SW 1271 (cell line): Measurements from ENCODE around the gene ST8SIA1.
A peak's percentile ranks its signal among the peaks of the same experiment; 100 is the strongest.

Experiments
- DNase-seq, 2 experiments: peaks; one replicate each; lab custom pipeline; 2025; lab: John Stamatoyannopoulos, UW

ST8SIA1 gene

DNA sequence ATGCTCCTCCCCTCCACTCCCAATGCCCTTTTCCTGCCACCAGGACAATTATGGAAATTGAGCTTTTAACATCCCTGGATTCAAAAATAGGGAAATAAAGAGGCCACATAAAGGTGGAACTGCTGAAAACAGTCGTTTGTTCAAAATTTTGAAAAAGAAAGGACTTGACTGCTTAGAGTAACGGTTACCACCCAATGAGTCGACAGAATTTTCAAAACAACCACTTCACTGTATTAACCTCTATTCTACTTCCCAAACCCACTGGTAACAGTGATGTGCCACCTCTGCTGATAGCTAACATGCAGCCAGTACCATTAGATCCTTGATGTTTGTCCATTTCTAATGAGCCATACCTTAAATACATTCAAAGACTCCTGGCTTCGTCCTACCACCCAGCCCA lies 4.9 kb downstream of the ST8SIA1 start:
- no peak for DNase-seq

DNA sequence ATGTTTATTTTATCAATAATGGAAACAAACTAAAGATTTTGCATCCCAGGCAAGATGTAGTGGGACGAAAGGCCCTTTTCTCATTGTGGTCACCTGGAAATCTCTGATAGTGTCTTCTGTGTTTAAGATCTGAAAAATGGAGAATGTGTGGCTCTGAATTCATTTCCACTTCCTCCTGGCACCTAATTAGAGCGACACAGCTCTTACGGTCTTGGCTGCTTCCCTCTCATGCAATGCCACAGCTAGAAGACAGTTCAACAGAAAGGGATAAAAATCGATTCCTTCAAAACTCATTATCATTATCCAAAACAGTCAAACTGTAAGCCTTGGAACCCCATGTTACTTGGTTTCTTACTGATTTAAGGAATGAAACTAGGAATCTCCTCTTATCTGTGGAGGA lies 9.3 kb downstream of the ST8SIA1 start:
- no peak for DNase-seq

GRCh38 chr12:22322091-22322490 lies 12.4 kb downstream of the ST8SIA1 start:
- DNase-seq = no peak

DNA sequence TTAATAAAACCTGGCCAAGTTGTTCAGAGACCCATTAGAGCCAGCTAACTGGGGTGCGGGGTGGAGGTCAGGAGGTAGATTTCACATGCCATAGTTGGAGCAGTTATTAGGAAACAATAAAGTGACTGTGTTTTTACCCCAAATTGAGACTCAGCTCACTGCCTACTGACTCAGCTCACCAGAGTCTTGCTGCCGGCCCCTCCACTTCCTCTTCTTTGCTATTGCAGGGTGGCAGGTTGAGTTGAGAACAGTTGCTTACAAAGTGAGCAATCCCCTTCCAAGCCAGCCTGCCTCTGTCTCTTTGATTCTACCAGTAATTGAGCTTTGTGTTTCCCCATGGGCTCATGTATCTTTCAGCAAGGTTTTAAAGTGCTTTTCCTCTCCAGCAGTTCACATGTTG lies 12.9 kb downstream of the ST8SIA1 start:
- no peak for DNase-seq

DNA sequence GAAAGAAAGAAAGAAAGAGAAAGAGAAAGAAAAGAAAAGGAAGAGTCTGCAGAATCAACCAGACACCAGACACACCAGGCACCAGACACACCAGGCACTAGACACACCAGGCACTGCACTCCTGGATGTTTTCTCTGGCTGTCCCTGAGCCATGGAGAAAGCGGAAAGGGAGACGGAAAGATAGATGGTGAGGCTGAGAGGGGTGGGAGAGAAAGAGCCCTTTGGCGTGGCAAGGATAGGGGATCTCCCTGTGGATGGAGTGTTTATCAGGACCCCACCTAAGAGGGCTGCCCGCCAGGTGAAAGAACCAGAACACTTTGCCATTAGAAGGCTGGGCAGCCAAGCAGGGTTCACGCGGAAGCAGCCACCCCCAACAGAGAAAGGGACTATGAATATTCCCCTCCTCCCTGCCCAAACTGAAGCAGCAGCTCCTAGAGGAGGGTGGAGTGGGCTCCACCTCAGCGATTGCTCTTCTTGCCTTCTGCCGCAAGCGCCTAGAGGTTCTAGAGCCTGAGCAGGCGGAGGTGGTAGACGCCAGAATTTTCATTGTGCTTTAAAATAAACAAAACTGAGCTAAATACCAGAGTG lies 13.4 kb downstream of the ST8SIA1 start:
- DNase-seq = no peak

GRCh38 chr12:22318108-22318737 lies 16.3 kb downstream of the ST8SIA1 start:
- no peak for DNase-seq

DNA sequence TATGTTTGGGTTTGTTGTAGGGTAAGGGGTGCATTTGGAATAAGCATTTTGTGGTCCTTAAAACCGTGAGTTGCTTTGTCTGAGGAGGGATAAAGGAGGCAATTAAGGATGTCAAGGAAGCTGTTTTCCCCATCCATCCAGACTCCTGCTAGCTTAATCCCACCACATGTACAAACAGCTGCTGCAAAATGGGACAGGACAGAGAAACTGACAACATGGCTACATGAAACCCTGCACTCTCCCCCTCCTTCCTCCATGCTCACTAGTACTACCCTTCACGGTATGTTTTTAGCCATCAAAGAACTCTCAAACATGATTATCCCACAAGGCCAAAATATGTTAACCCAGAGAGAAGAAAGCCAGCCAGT lies 20.6 kb downstream of the ST8SIA1 start:
- DNase-seq = no peak

DNA sequence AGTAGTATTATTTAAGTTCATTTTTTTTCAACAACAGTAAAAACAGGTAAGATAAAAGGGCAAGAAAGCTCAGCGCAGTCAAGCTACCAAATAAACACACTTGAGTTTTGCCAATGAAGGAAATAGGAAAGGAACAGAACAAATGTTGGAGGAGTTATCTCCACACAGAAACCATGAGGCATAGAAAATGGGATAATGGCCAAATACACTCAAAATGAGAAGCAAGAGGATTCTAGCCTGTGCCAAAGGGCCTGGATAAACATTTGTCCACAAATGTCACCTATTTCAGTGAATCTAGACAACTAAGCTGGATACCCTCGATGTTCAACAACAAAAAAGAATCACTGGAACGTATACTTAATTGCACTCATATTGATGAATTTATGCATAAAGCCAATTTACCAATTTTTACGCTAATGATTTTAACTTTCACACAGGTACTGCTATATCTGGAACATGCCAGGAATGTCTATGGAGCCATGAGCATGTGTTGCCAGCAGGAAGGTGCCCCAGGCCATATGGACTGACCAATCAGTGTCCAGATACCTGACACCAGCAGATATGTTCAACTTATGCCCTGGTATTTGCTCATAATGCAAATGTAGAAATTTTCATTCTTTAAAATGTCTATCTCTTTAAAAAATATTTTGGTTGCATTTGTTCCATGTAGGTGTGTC lies 21.1 kb downstream of the ST8SIA1 start:
- DNase-seq = no peak

GRCh38 chr12:22312336-22312735 lies 22.2 kb downstream of the ST8SIA1 start:
- peak in 1 of 2 experiments; percentile 18 for DNase-seq

GRCh38 chr12:22310709-22311108 lies 23.8 kb downstream of the ST8SIA1 start:
- DNase-seq = no peak

DNA sequence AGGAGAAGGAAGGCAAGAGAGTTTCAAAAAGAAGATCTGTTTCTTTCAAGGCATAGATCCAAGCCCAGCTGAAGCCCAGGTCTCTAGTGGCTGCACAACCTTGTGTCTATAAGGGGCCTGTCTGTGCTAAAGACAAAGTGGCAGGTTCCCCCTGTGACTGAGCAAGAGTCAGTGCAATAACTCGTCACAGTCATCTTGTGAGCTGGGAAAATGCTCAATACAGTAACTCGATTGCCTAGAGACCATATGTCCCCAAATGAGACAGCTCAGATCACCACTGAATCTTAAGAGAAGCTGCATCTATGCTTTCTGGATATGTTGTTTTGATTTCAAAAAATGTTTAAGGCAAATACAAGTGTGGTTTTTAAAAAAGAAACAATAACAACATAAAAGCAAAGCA lies 24.2 kb downstream of the ST8SIA1 start:
- no peak for DNase-seq

DNA sequence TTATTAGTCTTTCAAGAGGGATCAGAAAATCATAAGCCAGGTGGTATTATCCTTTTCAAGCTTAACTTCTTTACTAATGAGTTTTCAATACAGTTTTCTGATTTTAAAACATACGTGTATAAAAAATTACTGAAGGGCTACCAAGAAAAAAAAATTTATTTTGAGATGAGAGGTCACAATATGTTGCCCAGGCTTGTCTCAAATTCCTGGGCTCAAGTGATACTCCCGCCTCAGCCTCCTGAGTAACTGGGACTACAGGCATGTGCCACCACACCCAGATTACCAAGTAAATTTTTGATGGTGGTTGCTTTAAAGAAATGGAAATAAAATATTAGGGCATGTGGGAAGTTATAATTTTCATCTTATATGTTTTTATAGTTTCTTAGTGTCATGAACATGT lies 26.7 kb downstream of the ST8SIA1 start:
- no peak for DNase-seq

DNA sequence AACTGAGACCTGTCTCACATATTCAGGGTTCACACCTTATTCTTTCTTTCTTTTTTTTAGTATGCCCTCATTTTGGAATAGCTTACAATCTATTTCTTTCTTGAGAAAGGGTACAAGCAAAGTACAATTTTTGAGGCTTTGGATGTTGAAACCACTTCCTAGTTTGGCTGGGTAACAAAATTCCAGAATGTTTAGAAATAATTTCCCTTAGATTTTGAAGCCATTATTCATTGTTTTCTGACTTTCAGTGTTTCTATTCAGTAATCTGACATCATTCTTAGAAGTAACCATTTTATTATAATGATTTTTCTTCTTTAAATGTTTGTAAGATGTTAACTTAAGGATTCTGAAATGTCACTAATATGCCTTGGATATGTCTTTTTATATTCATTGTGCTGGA lies 28.2 kb downstream of the ST8SIA1 start:
- no peak for DNase-seq

- no peak for DNase-seq
These were observed 30.2 kb downstream of the ST8SIA1 start for GRCh38 chr12:22304341-22304740.

DNA sequence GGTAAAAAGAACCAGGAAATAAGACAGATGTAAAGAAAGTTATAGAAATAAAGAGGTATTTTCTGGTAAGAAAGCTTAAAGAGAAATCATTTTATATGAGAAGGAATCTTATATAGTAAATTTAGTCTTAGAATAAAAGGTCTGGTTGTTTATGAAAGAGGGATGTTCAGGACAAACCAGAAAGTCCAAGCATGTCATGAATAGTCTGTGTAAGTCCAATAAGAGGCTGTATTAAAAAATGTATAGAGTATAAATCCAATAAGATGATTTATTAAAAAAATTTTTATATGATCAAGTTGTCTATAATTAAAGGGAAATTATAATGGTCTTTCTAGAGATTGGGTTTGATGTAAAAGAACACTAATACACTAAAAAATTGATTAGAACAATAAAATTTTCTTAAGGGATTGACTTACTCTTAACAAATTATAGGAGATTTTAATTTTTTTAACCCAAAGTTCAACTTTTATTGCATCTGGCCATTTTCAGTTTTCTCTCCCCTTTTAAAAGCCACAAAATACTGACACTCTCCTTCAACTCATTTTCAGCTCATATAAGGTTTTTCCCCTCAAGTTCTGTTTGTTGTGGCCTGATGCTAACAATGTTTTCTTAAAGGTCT lies 35.1 kb downstream of the ST8SIA1 start:
- DNase-seq = peak in 1 of 2 experiments; percentile 31

DNA sequence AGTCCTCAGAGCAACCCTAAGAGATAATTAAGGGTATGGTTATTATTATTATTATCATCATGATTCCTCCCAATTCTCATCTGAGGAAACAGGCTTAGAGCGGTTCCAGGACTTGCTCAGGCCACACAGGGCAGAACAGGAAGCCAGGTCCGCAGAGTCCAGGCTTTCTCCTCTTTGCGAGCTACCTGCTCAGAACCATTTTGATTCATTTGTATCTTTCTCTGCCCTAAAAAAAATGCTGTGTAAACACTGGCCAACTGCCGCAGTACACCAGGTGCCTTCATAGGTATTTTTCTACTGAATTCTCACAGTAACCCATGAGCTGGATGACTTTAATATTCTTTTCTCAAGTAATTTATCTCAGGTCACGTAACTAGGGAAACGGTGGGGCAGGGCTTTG lies 45.3 kb downstream of the ST8SIA1 start:
- DNase-seq = no peak

DNA sequence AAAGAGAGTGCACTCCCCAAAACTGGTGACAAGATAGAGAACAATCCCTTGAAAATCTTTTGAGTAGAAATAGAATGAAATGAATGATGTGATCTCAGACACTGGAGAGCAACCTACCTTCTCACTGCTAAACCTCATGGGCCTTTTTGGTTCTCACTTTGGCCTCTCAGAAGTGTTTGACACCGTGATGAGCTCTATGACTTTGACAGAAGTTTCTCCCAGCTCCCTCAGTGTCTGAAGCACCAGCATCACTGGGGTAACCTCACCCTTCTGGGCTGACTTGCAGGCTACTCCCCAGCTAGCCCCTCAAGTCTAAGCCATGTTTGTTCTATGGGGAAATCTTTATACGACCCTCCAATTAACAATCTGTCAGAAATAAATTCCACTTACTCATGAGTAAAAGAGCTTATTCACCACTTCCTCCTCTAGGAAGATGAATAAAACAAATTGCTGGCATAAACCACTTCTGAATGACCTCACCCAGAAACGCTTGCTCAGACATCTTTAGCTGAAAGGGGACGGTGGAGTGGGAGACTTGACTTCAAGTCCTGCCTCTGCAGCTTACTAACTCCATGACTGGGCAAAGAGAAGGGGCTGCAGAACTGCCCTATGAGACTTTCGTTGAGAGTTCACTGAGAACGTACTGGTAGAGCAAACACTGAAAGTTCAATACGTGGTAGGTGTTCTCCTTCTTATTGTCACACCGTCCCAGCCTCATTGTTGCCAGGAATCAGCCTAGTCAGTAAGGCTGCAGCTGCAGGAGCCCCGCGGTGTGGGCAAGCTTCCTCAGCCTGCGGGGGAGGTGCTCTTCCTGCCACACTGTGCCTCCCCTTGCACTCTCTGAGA lies 46.5 kb downstream of the ST8SIA1 start:
- no peak for DNase-seq

GRCh38 chr12:22287101-22287500 lies 47.4 kb downstream of the ST8SIA1 start:
- DNase-seq = no peak

GRCh38 chr12:22286569-22286968 lies 47.9 kb downstream of the ST8SIA1 start:
- DNase-seq = no peak

DNA sequence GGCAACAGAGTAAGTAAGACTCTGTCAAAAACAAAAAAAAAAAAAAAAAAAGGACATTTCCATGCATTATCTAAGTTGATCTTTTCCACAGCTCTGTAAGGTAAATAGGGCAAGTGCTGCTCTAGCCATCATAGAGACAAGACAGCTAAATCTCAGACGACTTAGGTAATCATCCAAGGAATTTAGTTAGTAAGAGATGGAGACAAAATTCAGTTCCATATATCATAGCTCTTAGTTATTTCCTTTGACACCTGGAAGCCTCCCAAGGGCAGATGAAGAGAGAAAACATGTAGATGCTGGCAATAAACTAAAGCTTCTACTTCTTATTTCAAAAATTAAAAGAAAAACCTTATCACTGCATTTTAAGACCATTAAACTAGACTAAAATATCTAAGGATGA lies 48.7 kb downstream of the ST8SIA1 start:
- no peak for DNase-seq

GRCh38 chr12:22284871-22285270 lies 49.6 kb downstream of the ST8SIA1 start:
- DNase-seq = no peak

GRCh38 chr12:22283508-22283907 lies 51.0 kb downstream of the ST8SIA1 start:
- DNase-seq = no peak
